Forelimb muscle (tissue), 1 donor: ENCODE data around the gene OR2T8. TPM values are rescaled to one million over a fixed set of nuclear protein-coding genes. Genes with fewer than 3 reads are reported as not detected.

Experiments
- DNase-seq: peaks from one replicate; pipeline ENCODE4 v3.0.0-alpha.2; 2013; ENCODE audit warnings: low read depth
- polyA plus RNA-seq: library from polyadenylated mRNA; unstranded; fragments of 120-200 nt; gene quantifications from one replicate; pipeline ENCODE4 v1.2.1, GENCODE V29; 2013; ENCODE audit not compliant: insufficient read length

The OR2T8 gene
- polyA plus RNA-seq, 1 donor: not detected

DNA sequence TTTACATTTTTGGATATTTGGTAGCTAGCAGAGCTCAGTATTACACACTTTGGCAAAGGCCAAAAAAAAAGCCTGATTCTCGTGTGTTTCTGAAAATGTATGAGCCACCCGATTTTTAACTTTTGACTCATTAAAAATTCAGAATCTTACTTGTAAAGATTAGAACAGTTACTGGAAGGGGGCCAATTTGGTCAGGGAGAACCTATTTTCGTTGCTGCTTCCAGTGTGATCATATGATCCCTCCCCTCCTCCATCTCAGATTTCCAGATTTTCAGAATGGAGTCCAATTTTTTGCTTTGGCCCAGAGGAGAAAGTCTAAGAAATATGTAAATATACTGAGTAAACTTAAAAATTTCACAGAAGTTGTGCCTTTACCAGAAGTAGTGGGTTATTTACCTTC lies 41.7 kb downstream of the OR2T8 start:
- no peak for DNase-seq

DNA sequence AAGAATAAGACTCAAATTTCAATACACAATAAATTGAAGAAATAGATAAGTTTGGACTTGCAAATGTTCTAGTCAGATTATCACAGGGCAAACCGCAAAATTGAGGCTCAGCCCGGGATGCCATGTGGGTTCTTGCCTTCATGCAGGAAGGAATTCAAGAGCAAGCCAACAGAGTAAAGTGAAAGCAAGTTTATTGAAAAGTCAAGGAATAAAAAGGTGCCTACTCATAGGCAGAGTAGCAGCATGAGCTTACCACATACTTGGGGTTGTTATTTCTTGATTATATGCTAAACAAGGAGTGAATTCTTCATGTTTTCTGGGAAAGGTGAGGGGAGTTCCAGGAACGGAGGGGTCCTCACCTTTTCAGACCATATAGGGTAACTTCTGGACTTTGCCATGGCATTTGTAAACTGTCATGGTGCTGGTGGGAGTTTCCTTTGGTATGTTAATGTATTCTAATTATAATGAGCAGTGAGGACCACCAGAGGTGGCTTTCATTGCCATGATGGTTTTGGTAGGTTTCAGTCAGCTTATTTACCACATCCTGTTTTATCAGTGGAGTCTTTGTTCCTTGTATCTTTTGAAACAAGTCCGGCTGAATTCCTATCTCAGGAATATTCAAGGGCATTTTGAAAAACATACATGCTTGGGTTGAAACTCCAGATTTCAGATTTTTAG lies 43.0 kb downstream of the OR2T8 start:
- DNase-seq: no peak

DNA sequence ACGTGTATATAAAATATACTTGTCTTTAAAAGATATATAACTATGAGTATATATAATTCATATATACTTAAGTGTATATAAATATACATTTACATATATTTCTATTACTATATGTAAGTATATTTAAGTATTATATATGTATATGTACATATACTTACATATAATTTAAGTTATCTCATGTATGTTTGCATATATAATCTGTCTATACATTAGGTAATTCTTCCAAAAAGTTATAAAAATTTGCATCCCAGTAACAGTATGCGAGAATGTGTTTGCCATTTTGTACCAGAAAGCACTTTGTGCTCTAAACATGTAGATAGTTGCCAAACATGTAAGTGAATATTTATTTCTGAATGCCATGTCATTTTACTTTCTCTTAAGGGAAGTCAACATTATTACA lies 44.9 kb downstream of the OR2T8 start, which contains the start of gene OR2AK2:
TSS of gene OR2AK2 (plus strand) at position 301 of the 400 bp plus-strand sequence. CDS start 144 bp downstream, outside the sequence.
- DNase-seq: no peak

DNA sequence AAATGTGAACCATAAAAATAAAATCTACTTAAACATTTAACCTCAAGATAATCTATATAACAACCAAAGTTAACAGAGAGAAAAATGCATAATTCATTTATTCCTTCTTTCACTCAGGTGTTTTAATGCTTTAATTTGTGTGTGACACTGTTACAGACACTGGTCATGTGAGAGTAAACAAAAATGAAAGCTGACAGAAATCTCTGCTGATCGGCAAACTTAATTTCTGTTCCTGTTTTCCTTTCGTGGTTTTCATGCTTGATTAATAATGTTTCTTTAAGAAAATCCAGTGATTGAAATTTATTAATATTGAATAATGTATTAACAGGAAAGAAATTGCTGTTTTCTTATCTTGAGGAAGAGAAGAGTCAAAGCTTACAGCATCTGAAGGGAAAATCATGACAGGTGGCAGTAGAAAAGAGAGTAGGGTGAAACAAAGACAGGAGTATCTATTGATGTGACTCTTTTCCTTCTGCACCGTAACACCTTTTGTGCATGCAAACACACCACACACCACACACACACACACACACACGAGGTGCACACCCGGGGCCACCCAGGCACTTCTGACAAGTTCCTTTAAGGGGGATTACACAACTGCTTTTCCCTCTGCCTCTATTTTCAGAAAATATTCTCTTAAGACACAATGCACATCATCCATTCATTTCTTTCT lies 46.6 kb downstream of the OR2T8 start:
- no peak for DNase-seq

Other genes with a start within 250 kb of the OR2T8 start
- gene OR13G1, start 240.5 kb upstream of the OR2T8 start, polyA plus RNA-seq: not detected
- not detected for gene OR6F1, start 203.6 kb upstream of the OR2T8 start, polyA plus RNA-seq
- not detected for gene OR14K1, start 181.6 kb upstream of the OR2T8 start, polyA plus RNA-seq
- not detected for gene OR14A2, start 172.1 kb upstream of the OR2T8 start, polyA plus RNA-seq
- not detected for gene OR1C1, start 159.7 kb upstream of the OR2T8 start, polyA plus RNA-seq
- gene OR14A16, start 96.1 kb upstream of the OR2T8 start, polyA plus RNA-seq: not detected
- gene OR11L1, start 78.4 kb upstream of the OR2T8 start, polyA plus RNA-seq: not detected
- gene TRIM58, start 63.1 kb upstream of the OR2T8 start, polyA plus RNA-seq: 3.1 TPM
- gene OR2W3, start 24.7 kb upstream of the OR2T8 start, polyA plus RNA-seq: 0.49 TPM
- not detected for gene OR2AJ1, start 4.6 kb downstream of the OR2T8 start, polyA plus RNA-seq
- gene OR2L8, start 28.6 kb downstream of the OR2T8 start, polyA plus RNA-seq: not detected
- gene OR2AK2, start 45.0 kb downstream of the OR2T8 start, polyA plus RNA-seq: not detected
- not detected for gene OR2L5, start 93.4 kb downstream of the OR2T8 start, polyA plus RNA-seq
- 0.06 TPM for gene OR2L2, start 109.8 kb downstream of the OR2T8 start, polyA plus RNA-seq
- gene OR2L3, start 126.6 kb downstream of the OR2T8 start, polyA plus RNA-seq: not detected
- gene OR2L13, start 174.9 kb downstream of the OR2T8 start, polyA plus RNA-seq: not detected
- not detected for gene OR2M5, start 224.9 kb downstream of the OR2T8 start, polyA plus RNA-seq